IMR-90 (cell line): ENCODE results near the gene TRPM8. TPM values are rescaled to one million over a fixed set of nuclear protein-coding genes. Genes with fewer than 3 reads are reported as not detected.

ENCODE experiments used
- ATAC-seq: fragments of 200-7000 bp; cut with Tn5 transposase; 2 replicates; pipeline ENCODE4 v1.9.1; 2020; ENCODE audit warnings: low read depth, mild to moderate bottlenecking, moderate library complexity
- BruUV-seq: library from RNA; stranded (reverse); fragments of 400-500 nt; replicated peaks from 2 replicates; lab custom pipeline; 2021; lab: Mats Ljungman, UMichigan
- CTCF ChIA-PET: fragments of 300-600 bp; formaldehyde crosslinking; extraction: SDS; loops from one replicate; lab custom pipeline; 2021; ENCODE audit warnings: antibody characterized with exemption; lab: Yijun Ruan, JAX
- POLR2A ChIA-PET: fragments of 300-600 bp; sonication (Branson Sonifier 250); formaldehyde crosslinking; loops from one replicate; lab custom pipeline; 2022; ENCODE audit warnings: antibody characterized with exemption; ENCODE audit not compliant: unreplicated experiment; lab: Charles Lee
- DNase-seq: peaks from one replicate; pipeline ENCODE4 v3.0.0; 2013
- H2AFZ ChIP-seq: replicated peaks from 2 replicates; pipeline ENCODE3; 2013; ENCODE audit warnings: low read length, mild to moderate bottlenecking; ENCODE audit not compliant: poor library complexity
- H2AK5ac ChIP-seq: 2 replicates; pipeline ENCODE4 v1.6.1; 2013; ENCODE audit warnings: low read depth, low read length, inconsistent platforms
- H2AK9ac ChIP-seq: replicated peaks from 2 replicates; pipeline ENCODE3; 2013; ENCODE audit warnings: mild to moderate bottlenecking, low read depth, low read length, moderate library complexity; ENCODE audit not compliant: poor library complexity
- H2BK120ac ChIP-seq: 2 replicates; pipeline ENCODE4 v1.6.1; 2013; ENCODE audit warnings: low read depth, low read length, inconsistent platforms
- H2BK15ac ChIP-seq: 3 replicates; pipeline ENCODE4 v1.6.1; 2013; ENCODE audit warnings: low read depth, low read length, inconsistent platforms
- H2BK20ac ChIP-seq: 2 replicates; pipeline ENCODE4 v1.6.1; 2013; ENCODE audit warnings: low read depth, mild to moderate bottlenecking, inconsistent platforms, low read length, moderate library complexity
- H2BK5ac ChIP-seq: 2 replicates; pipeline ENCODE4 v1.6.1; 2013; ENCODE audit warnings: mild to moderate bottlenecking, low read depth, low read length, inconsistent platforms; ENCODE audit not compliant: poor library complexity, severe bottlenecking
- H3K14ac ChIP-seq: replicated peaks from 2 replicates; pipeline ENCODE4 v1.6.1; 2013; ENCODE audit warnings: low read depth, low read length, inconsistent platforms
- H3K18ac ChIP-seq: 2 replicates; pipeline ENCODE4 v1.6.1; 2013; ENCODE audit warnings: low read depth, low read length, control low read depth
- H3K23ac ChIP-seq: 2 replicates; pipeline ENCODE4 v1.6.1; 2013; ENCODE audit warnings: low read depth, low read length, inconsistent platforms
- H3K27ac ChIP-seq: 2 replicates; pipeline ENCODE4 v1.5.1; 2013; ENCODE audit warnings: mild to moderate bottlenecking, control low read depth, low read length; ENCODE audit not compliant: insufficient read depth
- H3K27me3 ChIP-seq: 2 replicates; pipeline ENCODE4 v1.6.1; 2013; ENCODE audit warnings: low read length; ENCODE audit not compliant: control insufficient read depth, insufficient read depth
- H3K36me3 ChIP-seq: 2 replicates; pipeline ENCODE4 v1.6.1; 2013; ENCODE audit warnings: low read length, mixed read lengths; ENCODE audit not compliant: control insufficient read depth, insufficient read depth
- H3K4ac ChIP-seq: 2 replicates; pipeline ENCODE4 v1.6.1; 2013; ENCODE audit warnings: low read depth, low read length, inconsistent platforms
- H3K4me1 ChIP-seq: 2 replicates; pipeline ENCODE4 v1.6.1; 2013; ENCODE audit warnings: low read length, mixed read lengths; ENCODE audit not compliant: control insufficient read depth, insufficient read depth
- H3K4me2 ChIP-seq: 2 replicates; pipeline ENCODE4 v1.6.1; 2013; ENCODE audit warnings: low read depth, mild to moderate bottlenecking, control low read depth, low read length, moderate library complexity
- H3K4me3 ChIP-seq: 2 replicates; pipeline ENCODE4 v1.5.1; 2013; ENCODE audit warnings: low read depth, mild to moderate bottlenecking, control low read depth, low read length, moderate library complexity; ENCODE audit not compliant: insufficient read depth
- H3K56ac ChIP-seq: 2 replicates; pipeline ENCODE4 v1.6.1; 2013; ENCODE audit warnings: low read length, inconsistent platforms; ENCODE audit not compliant: insufficient read depth; ENCODE audit errors: extremely low read depth
- H3K79me1 ChIP-seq, 2 experiments: 2 replicates each; pipeline ENCODE4 v1.6.1; 2013; ENCODE audit warnings: low read length in 2 of 2, inconsistent platforms in 1 of 2, low read depth in 1 of 2
- H3K9ac ChIP-seq: 2 replicates; pipeline ENCODE4 v1.6.1; 2013; ENCODE audit warnings: low read depth, low read length, control low read depth
- H3K9me1 ChIP-seq: 2 replicates; pipeline ENCODE4 v1.6.1; 2013; ENCODE audit warnings: low read length, inconsistent platforms; ENCODE audit not compliant: insufficient read depth
- H3K9me3 ChIP-seq: 2 replicates; pipeline ENCODE4 v1.6.1; 2013; ENCODE audit warnings: low read length; ENCODE audit not compliant: control insufficient read depth, insufficient read depth
- H4K20me1 ChIP-seq: 2 replicates; pipeline ENCODE4 v1.6.1; 2013; ENCODE audit warnings: low read length, inconsistent platforms; ENCODE audit not compliant: insufficient read depth
- H4K5ac ChIP-seq: 2 replicates; pipeline ENCODE4 v1.6.1; 2013; ENCODE audit warnings: mild to moderate bottlenecking, low read depth, low read length, control low read depth
- H4K8ac ChIP-seq, 2 experiments: 2 replicates each; pipeline ENCODE4 v1.6.1; 2013; ENCODE audit warnings: low read depth in 2 of 2, low read length in 2 of 2, control low read depth in 1 of 2, inconsistent platforms in 1 of 2
- H4K91ac ChIP-seq: 2 replicates; pipeline ENCODE4 v1.6.1; 2013; ENCODE audit warnings: low read depth, low read length, inconsistent platforms; ENCODE audit not compliant: insufficient read depth
- BHLHE40 ChIP-seq: fragments of 150-350 bp; IDR thresholded peaks from 2 replicates; pipeline ENCODE4 v1.6.1; 2016; ENCODE audit warnings: mild to moderate bottlenecking, low read depth, low read length
- CEBPB ChIP-seq: IDR thresholded peaks from 2 replicates; pipeline ENCODE4 v1.6.1; 2012; ENCODE audit warnings: low read depth, low read length, improper control_type of control experiment
- CHD1 ChIP-seq: IDR thresholded peaks from 2 replicates; pipeline ENCODE4 v1.6.1; 2012; ENCODE audit warnings: low read depth, low read length, improper control_type of control experiment
- FOS ChIP-seq: fragments of 150-350 bp; IDR thresholded peaks from 2 replicates; pipeline ENCODE4 v1.6.1; 2016; ENCODE audit warnings: low read depth, low read length
- MAFK ChIP-seq: IDR thresholded peaks from 2 replicates; pipeline ENCODE4 v1.6.1; 2012; ENCODE audit warnings: low read depth, low read length, improper control_type of control experiment
- MAZ ChIP-seq: IDR thresholded peaks from 2 replicates; pipeline ENCODE4 v1.6.1; 2012; ENCODE audit warnings: low read depth, mild to moderate bottlenecking, low read length, improper control_type of control experiment, moderate library complexity, borderline replicate concordance
- MXI1 ChIP-seq: IDR thresholded peaks from 2 replicates; pipeline ENCODE4 v1.6.1; 2012; ENCODE audit warnings: low read depth, mild to moderate bottlenecking, low read length, moderate library complexity, borderline replicate concordance
- NFE2L2 ChIP-seq: fragments of 150-350 bp; IDR thresholded peaks from 2 replicates; pipeline ENCODE4 v1.6.1; 2016; ENCODE audit warnings: low read depth, mild to moderate bottlenecking, low read length
- POLR2A ChIP-seq: IDR thresholded peaks from 2 replicates; pipeline ENCODE4 v1.6.1; 2012; ENCODE audit warnings: mild to moderate bottlenecking, low read depth, low read length
- RAD21 ChIP-seq: IDR thresholded peaks from 2 replicates; pipeline ENCODE4 v1.6.1; 2012; ENCODE audit warnings: low read length, improper control_type of control experiment
- RCOR1 ChIP-seq: IDR thresholded peaks from 2 replicates; pipeline ENCODE4 v1.6.1; 2012; ENCODE audit warnings: mild to moderate bottlenecking, low read length, improper control_type of control experiment; ENCODE audit not compliant: insufficient replicate concordance
- USF2 ChIP-seq: fragments of 150-350 bp; IDR thresholded peaks from 2 replicates; pipeline ENCODE4 v1.6.1; 2017; ENCODE audit warnings: mild to moderate bottlenecking, antibody characterized with exemption, low read length, low read depth
- WGBS, 2 experiments: methylation state at CpG; one replicate each; pipeline versions ENCODE4 v1.1.5 to v1.1.7; 2013; ENCODE audit warnings: missing lambda C conversion rate in 2 of 2; ENCODE audit not compliant: insufficient read length in 1 of 2; ENCODE audit errors: extremely low coverage in 2 of 2; 5-methylcytosine and 5-hydroxymethylcytosine counted together
- dilution Hi-C: fragments of 300-500 bp; cut with HindIII; formaldehyde crosslinking; loops from one replicate; pipeline ENCODE4 v1.14.3; 2018; ENCODE audit warnings: low sequenced_read_pairs; ENCODE audit not compliant: unreplicated experiment
- in situ Hi-C: fragments of 300-500 bp; cut with MboI; formaldehyde crosslinking; loops from 3 replicates; pipeline ENCODE4 v1.14.3; 2019; ENCODE audit warnings: low sequenced_read_pairs, inconsistent platforms, mixed read lengths
- intact Hi-C: fragments of 100-400 bp; cut with micrococcal nuclease; formaldehyde crosslinking; loops from 2 replicates; pipeline ENCODE4 v1.10.0; 2022
- polyA plus RNA-seq, 3 experiments: library from polyadenylated mRNA; depleted of rRNA; stranded (reverse); fragments of >200 nt; gene quantifications; 2 replicates each; pipeline ENCODE4 v1.2.3, GENCODE V29; 2012; ENCODE audit warnings: low replicate concordance in 1 of 3
- total RNA-seq: library from RNA; depleted of rRNA; stranded (reverse); fragments of >200 nt; gene quantifications from 2 replicates; pipeline ENCODE4 v1.2.3, GENCODE V29; 2012
- TF ChIP-seq, protein P1 (sequence below): conservative IDR thresholded peaks from 2 replicates; pipeline ENCODE4 v1.5.1; 2012; ENCODE audit warnings: mild to moderate bottlenecking, low read depth, low read length, improper control_type of control experiment
- TF ChIP-seq, protein P2 (sequence below): fragments of 150-350 bp; IDR thresholded peaks from 2 replicates; pipeline ENCODE4 v1.6.1; 2016; ENCODE audit warnings: low read depth, mild to moderate bottlenecking, low read length, moderate library complexity, borderline replicate concordance

Gene TRPM8
- total and polyA plus RNA-seq, 2 of the 4 experiments (the other 2 are of a cell fraction) = not detected

DNA sequence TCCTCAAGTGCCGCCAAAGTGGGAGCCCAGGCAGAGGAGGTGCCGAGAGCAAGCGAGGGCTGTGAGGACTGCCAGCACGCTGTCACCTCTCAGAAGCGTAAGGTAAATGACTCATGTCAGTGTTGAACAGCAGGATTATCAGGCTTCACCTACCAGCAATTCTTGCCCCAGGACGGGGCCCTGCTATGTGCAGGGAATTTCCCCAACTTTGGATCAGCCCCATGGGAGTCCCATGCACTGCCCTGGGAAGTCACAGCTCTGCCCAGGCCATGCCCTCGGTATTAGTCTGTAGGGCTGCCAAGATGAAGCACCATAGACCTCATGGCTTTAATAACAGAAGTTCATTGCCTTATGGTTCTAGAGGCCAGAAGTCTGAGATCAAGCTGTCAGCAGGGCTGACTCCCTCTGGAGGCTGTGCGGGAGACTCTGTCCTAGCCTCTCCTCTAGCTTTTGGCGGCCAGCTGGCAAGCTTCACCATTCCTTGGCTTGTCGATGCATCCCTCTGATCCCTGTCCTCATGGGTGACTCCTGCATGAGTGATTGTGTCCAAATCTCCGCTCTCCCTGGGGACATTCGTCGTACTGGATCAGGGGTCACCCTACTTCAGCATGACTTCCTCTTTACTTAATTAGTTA, 55.9 kb downstream of the TRPM8 start:
- Histone ChIP-seq H3K23ac (no peak overlapping the region), H2AFZ (no peak overlapping the region), H2BK20ac (peak overlapping the region; percentile 87; the same call in 1 of the 2 replicates), H3K4ac (peak overlapping the region; percentile 13; the same call in 1 of the 2 replicates), H3K4me1 (peaks cover 10% of the 10 kb centered on the region), H3K27ac (no peak overlapping the region), H3K18ac (no peak overlapping the region), H3K9me3 (peaks cover 2% of the 10 kb centered on the region; the same call in 1 of the 2 replicates), H2BK120ac (peak overlapping the region; percentile 66; the same call in 1 of the 2 replicates), H2BK5ac (no peak overlapping the region), H3K79me1 (no peaks in the 10 kb centered on the region), H4K8ac (peak overlapping the region in 1 of 2 experiments; percentile 1; a peak in 1 of 4 replicates), H3K36me3 (no peaks in the 10 kb centered on the region), H3K4me2 (no peak overlapping the region), H3K9ac (no peak overlapping the region), H4K91ac (peak overlapping the region; percentile 12; the same call in 1 of the 2 replicates), H3K9me1 (peaks cover 12% of the 10 kb centered on the region), H2BK15ac (peak overlapping the region; percentile 50; the same call in 1 of the 3 replicates), H2AK5ac (peak overlapping the region; percentile 84), H4K5ac (no peak overlapping the region; the same call in 1 of the 2 replicates), H3K56ac (no peak overlapping the region), H3K4me3 (no peak overlapping the region), H3K27me3 (0 out of 2 replicates have a peak, but pooled peaks cover 2% of the 10 kb centered on the region), H4K20me1 (no peaks in the 10 kb centered on the region), H3K14ac (no peak overlapping the region), H2AK9ac (no peak overlapping the region)
- WGBS, 2 experiments = 79% methylated on average over 8 of the region's 13 CpGs; no CpG with 5 or more reads in 1 of the 2 experiments
- DNase-seq (no peak), ATAC-seq (no peak)
- TF ChIP-seq RAD21 (no peak), MAFK (no peak), CHD1 (no peak), NFE2L2 (no peak), POLR2A (no peak), RCOR1 (no peak), CEBPB (no peak), MAZ (no peak), MXI1 (no peak), BHLHE40 (no peak), FOS (no peak), USF2 (no peak)
- TF ChIP-seq, protein P1, sequence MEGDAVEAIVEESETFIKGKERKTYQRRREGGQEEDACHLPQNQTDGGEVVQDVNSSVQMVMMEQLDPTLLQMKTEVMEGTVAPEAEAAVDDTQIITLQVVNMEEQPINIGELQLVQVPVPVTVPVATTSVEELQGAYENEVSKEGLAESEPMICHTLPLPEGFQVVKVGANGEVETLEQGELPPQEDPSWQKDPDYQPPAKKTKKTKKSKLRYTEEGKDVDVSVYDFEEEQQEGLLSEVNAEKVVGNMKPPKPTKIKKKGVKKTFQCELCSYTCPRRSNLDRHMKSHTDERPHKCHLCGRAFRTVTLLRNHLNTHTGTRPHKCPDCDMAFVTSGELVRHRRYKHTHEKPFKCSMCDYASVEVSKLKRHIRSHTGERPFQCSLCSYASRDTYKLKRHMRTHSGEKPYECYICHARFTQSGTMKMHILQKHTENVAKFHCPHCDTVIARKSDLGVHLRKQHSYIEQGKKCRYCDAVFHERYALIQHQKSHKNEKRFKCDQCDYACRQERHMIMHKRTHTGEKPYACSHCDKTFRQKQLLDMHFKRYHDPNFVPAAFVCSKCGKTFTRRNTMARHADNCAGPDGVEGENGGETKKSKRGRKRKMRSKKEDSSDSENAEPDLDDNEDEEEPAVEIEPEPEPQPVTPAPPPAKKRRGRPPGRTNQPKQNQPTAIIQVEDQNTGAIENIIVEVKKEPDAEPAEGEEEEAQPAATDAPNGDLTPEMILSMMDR = no peak
- TF ChIP-seq, protein P2, sequence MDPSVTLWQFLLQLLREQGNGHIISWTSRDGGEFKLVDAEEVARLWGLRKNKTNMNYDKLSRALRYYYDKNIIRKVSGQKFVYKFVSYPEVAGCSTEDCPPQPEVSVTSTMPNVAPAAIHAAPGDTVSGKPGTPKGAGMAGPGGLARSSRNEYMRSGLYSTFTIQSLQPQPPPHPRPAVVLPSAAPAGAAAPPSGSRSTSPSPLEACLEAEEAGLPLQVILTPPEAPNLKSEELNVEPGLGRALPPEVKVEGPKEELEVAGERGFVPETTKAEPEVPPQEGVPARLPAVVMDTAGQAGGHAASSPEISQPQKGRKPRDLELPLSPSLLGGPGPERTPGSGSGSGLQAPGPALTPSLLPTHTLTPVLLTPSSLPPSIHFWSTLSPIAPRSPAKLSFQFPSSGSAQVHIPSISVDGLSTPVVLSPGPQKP = no peak
- in situ Hi-C loops = no loop called here
- dilution Hi-C loops = no loop called here
- intact Hi-C loops = loop anchor here (10.0 kb wide), 1 partner anchor 282 kb away; no protein-coding TSS in a partner anchor
- no TSS peak for BruUV-seq
- POLR2A ChIA-PET = interaction anchor here (0.5 kb wide), 1 partner anchor 28 kb away, joined by 3 read pairs; no protein-coding TSS in a partner anchor
- CTCF ChIA-PET = interaction anchor here (1.6 kb wide), 1 partner anchor 9 kb away, joined by 8 read pairs; no protein-coding TSS in a partner anchor
